GM19328 (cell line): ENCODE results near the gene MTMR2.

Experiments
- ATAC-seq: cut with Tn5 transposase; IDR thresholded peaks from one replicate; pipeline ENCODE4 v1.9.1; 2021; ENCODE audit warnings: mild to moderate bottlenecking, moderate library complexity; ENCODE audit not compliant: unreplicated experiment

Gene MTMR2

GRCh38 chr11:95788921-95789505 lies 134.9 kb downstream of the MTMR2 start:
- ATAC-seq = no peak
